Sigmoid colon (tissue), 7 donors: ENCODE measurements around the gene STARD3NL. TPM values are rescaled to one million over a fixed set of nuclear protein-coding genes. Genes with fewer than 3 reads are reported as not detected.

Experiments used
- DNase-seq: peaks from one replicate; pipeline ENCODE4 v3.0.0-alpha.2; 2019
- H3K27ac ChIP-seq, 4 donors: fragments of 200-600 bp; sonication (generic); one replicate each; pipeline ENCODE4 v1.5.1; 2016 to 2019; ENCODE audit warnings: mild to moderate bottlenecking in 1 of 4
- H3K27me3 ChIP-seq, 3 donors: fragments of 200-600 bp; sonication (generic); one replicate each; pipeline ENCODE4 v1.5.1; 2019; ENCODE audit warnings: mild to moderate bottlenecking in 1 of 3
- H3K36me3 ChIP-seq, 4 donors: fragments of 200-600 bp; sonication (generic); one replicate each; pipeline ENCODE4 v1.5.1; 2016 to 2019
- H3K4me1 ChIP-seq, 4 donors: fragments of 200-600 bp; sonication (generic); one replicate each; pipeline ENCODE4 v1.5.1; 2017 to 2019
- H3K4me3 ChIP-seq, 4 donors: fragments of 200-600 bp; sonication (generic); one replicate each; pipeline ENCODE4 v1.5.1; 2017 to 2019; ENCODE audit warnings: mild to moderate bottlenecking in 2 of 4, moderate library complexity in 1 of 4
- H3K9me3 ChIP-seq, 4 donors: fragments of 200-600 bp in 3 of 4; sonication (generic) in 3 of 4; one replicate each; pipeline versions ENCODE4 v1.5.1 to v1.6.1; 2013 to 2019
- CTCF ChIP-seq, 4 experiments: fragments of 450-650 bp in 3 of 4; fragments of 200-600 bp in 1 of 4; IDR thresholded peaks; one replicate each; pipeline ENCODE4 v1.5.1; 2016 to 2019; ENCODE audit warnings: antibody characterized with exemption in 4 of 4, mild to moderate bottlenecking in 3 of 4, moderate library complexity in 2 of 4
- EP300 ChIP-seq, 4 donors: sonication (generic); formaldehyde crosslinking; IDR thresholded peaks; one replicate each; pipeline ENCODE4 v1.6.1; 2017; ENCODE audit warnings: antibody characterized with exemption in 4 of 4
- POLR2A ChIP-seq, 2 donors: fragments of 450-650 bp; IDR thresholded peaks; one replicate each; pipeline ENCODE4 v1.6.1; 2016; ENCODE audit warnings: antibody characterized with exemption in 2 of 2, mild to moderate bottlenecking in 2 of 2, moderate library complexity in 2 of 2
- POLR2AphosphoS5 ChIP-seq, 4 donors: sonication (generic); formaldehyde crosslinking; IDR thresholded peaks; one replicate each; pipeline ENCODE4 v1.6.1; 2017; ENCODE audit warnings: antibody characterized with exemption in 4 of 4
- WGBS, 2 donors: extraction: QIAGEN DNeasy Blood & Tissue Kit; methylation state at CpG; one replicate each; pipeline ENCODE4 v1.1.7; 2013; 5-methylcytosine and 5-hydroxymethylcytosine counted together
- intact Hi-C: fragments of 100-400 bp; cut with DNase I; formaldehyde crosslinking; loops from one replicate; pipeline ENCODE4 v1.15.1; 2023
- polyA plus RNA-seq, 3 donors: library from polyadenylated mRNA; stranded (reverse); fragments of 200-250 nt; gene quantifications; one replicate each; pipeline ENCODE4 v1.2.3, GENCODE V29; 2013
- small RNA-seq, 3 donors: library from RNA; depleted of rRNA; stranded (forward); fragments of <200 nt; gene quantifications; one replicate each; pipeline ENCODE3, GENCODE V24; 2016
- total RNA-seq, 4 donors: library from RNA; depleted of rRNA; stranded (reverse); fragments of >200 nt; gene quantifications; one replicate each; pipeline ENCODE4 v1.1.0, GENCODE V29; 2016
- donor health status: healthy with polysubstance abuse.
- donor health status: Bipolar disorder and iron deficiency.
- donor health status: healthy.

The STARD3NL gene
- total and polyA plus RNA-seq, 7 donors, result 26.3 to 67.6 (median 36.0) TPM

GRCh38 chr7:38276096-38276877 lies 98.2 kb downstream of the STARD3NL start:
- 70 to 74% methylated on average over 6 of the region's 6 CpGs for WGBS, 2 donors
- Histone ChIP-seq H3K4me1 (no peaks in the 10 kb centered on the region), H3K9me3 (no peaks in the 10 kb centered on the region), H3K4me3 (no peak overlapping the region), H3K27me3 (no peaks in the 10 kb centered on the region), H3K27ac (no peak overlapping the region), H3K36me3 (no peaks in the 10 kb centered on the region)
- intact Hi-C loops, result no loop called here
- TF ChIP-seq POLR2AphosphoS5 (IDR thresholded peaks at IDR 0.05), result no peak
- no peak for TF ChIP-seq CTCF (IDR thresholded peaks at IDR 0.05)
- no peak for TF ChIP-seq EP300 (IDR thresholded peaks at IDR 0.05)
- no peak for TF ChIP-seq POLR2A (IDR thresholded peaks at IDR 0.05)
- DNase-seq, result no peak

GRCh38 chr7:38280000-38280399 lies 102.0 kb downstream of the STARD3NL start:
- TF ChIP-seq POLR2AphosphoS5 (IDR thresholded peaks at IDR 0.05) (no peak), POLR2A (IDR thresholded peaks at IDR 0.05) (no peak), CTCF (IDR thresholded peaks at IDR 0.05) (no peak), EP300 (IDR thresholded peaks at IDR 0.05) (no peak)
- Histone ChIP-seq H3K27ac (no peak overlapping the region), H3K4me3 (no peak overlapping the region), H3K27me3 (no peaks in the 10 kb centered on the region), H3K9me3 (no peaks in the 10 kb centered on the region), H3K36me3 (no peaks in the 10 kb centered on the region), H3K4me1 (no peaks in the 10 kb centered on the region)
- intact Hi-C loops, result no loop called here
- DNase-seq, result no peak
- 37 to 41% methylated on average over 1 of the region's 1 CpG for WGBS, 2 donors

Small RNAs within 50 kb of the gene (small RNA-seq; reads per million reads assigned to genes)
- gene TRGJ1, result 0 reads per million in 3 donors
- 0 reads per million in 3 donors for gene TRGJ2
- gene TRGJP, result 0 reads per million in 3 donors
- 0 reads per million in 3 donors for gene TRGJP1
- gene TRGJP2, result 0 reads per million in 3 donors
